Neural cell (in vitro differentiated cells): ENCODE data around the gene LDLRAD4. TPM values are rescaled to one million over a fixed set of nuclear protein-coding genes. Genes with fewer than 3 reads are reported as not detected.

Experiments used
- H2AFZ ChIP-seq: fragments of 200-600, 300-800 bp; sonication (generic), shearing (Covaris generic); 2 replicates; pipeline ENCODE4 v1.6.0; 2014; ENCODE audit warnings: low read depth, mild to moderate bottlenecking, antibody characterized with exemption, low read length, moderate library complexity
- H3F3A ChIP-seq: fragments of 200-600 bp; shearing (Covaris generic); 2 replicates; pipeline ENCODE4 v1.6.1; 2016; ENCODE audit warnings: mild to moderate bottlenecking, moderate library complexity, mixed read lengths, antibody characterized with exemption, low read length; ENCODE audit not compliant: insufficient read depth, poor library complexity, severe bottlenecking
- H3K27ac ChIP-seq: fragments of 200-600, 300-800 bp; sonication (generic), shearing (Covaris generic); 2 replicates; pipeline ENCODE4 v1.5.1; 2014; ENCODE audit warnings: mild to moderate bottlenecking, low read length, moderate library complexity
- H3K27me3 ChIP-seq: fragments of 300-800, 200-600 bp; sonication (generic), shearing (Covaris generic); 2 replicates; pipeline ENCODE4 v1.6.0; 2014; ENCODE audit warnings: mild to moderate bottlenecking, low read depth, low read length, moderate library complexity; ENCODE audit not compliant: insufficient read depth
- H3K36me3 ChIP-seq: fragments of 300-800, 200-600 bp; sonication (generic), shearing (Covaris generic); 2 replicates; pipeline ENCODE4 v1.5.1; 2014; ENCODE audit warnings: mild to moderate bottlenecking, antibody characterized with exemption, low read length, moderate library complexity; ENCODE audit not compliant: insufficient read depth
- H3K4me2 ChIP-seq: fragments of 300-800, 200-600 bp; sonication (generic), shearing (Covaris generic); 2 replicates; pipeline ENCODE4 v1.6.0; 2014; ENCODE audit warnings: mild to moderate bottlenecking, low read length
- H3K4me3 ChIP-seq: fragments of 300-800, 200-600 bp; sonication (generic), shearing (Covaris generic); 2 replicates; pipeline ENCODE4 v1.5.1; 2014; ENCODE audit warnings: mild to moderate bottlenecking, low read length, moderate library complexity
- H3K79me2 ChIP-seq: fragments of 200-600 bp; shearing (Covaris generic); replicated peaks from 2 replicates; pipeline ENCODE4 v1.6.0; 2014; ENCODE audit warnings: mild to moderate bottlenecking, low read length, moderate library complexity; ENCODE audit not compliant: insufficient read depth
- H3K9ac ChIP-seq: fragments of 300-800, 200-600 bp; sonication (generic), shearing (Covaris generic); 2 replicates; pipeline ENCODE4 v1.6.1; 2016; ENCODE audit warnings: mild to moderate bottlenecking, low read length, mixed read lengths
- H3K9me2 ChIP-seq: fragments of 200-600 bp; shearing (Covaris generic); 2 replicates; pipeline ENCODE4 v1.6.1; 2016; ENCODE audit warnings: mild to moderate bottlenecking, low read length, mixed read lengths; ENCODE audit not compliant: insufficient read depth
- H3K9me3 ChIP-seq: fragments of 200-600, 300-800 bp; sonication (generic), shearing (Covaris generic); 2 replicates; pipeline ENCODE4 v1.6.1; 2016; ENCODE audit warnings: mild to moderate bottlenecking, mixed run types, low read length, moderate library complexity, mixed read lengths
- H4K20me1 ChIP-seq: fragments of 200-600 bp; shearing (Covaris generic); 2 replicates; pipeline ENCODE4 v1.6.1; 2016; ENCODE audit warnings: mild to moderate bottlenecking, mixed run types; ENCODE audit not compliant: insufficient read depth
- EP300 ChIP-seq: fragments of 450-650 bp; conservative IDR thresholded peaks from 2 replicates; pipeline ENCODE4 v1.6.1; 2014; ENCODE audit warnings: antibody characterized with exemption, mild to moderate bottlenecking, moderate library complexity; ENCODE audit not compliant: poor library complexity, severe bottlenecking
- EZH2 ChIP-seq: fragments of 200-600, 300-800 bp; shearing (Covaris generic), sonication (generic); IDR thresholded peaks from 2 replicates; pipeline ENCODE4 v1.6.1; 2014; ENCODE audit warnings: antibody characterized with exemption, low read length, borderline replicate concordance, mild to moderate bottlenecking; ENCODE audit not compliant: insufficient read depth, poor library complexity, severe bottlenecking
- MXI1 ChIP-seq: fragments of 450-650 bp; conservative IDR thresholded peaks from 2 replicates; pipeline ENCODE4 v1.6.1; 2014; ENCODE audit warnings: antibody characterized with exemption, mild to moderate bottlenecking; ENCODE audit not compliant: poor library complexity, severe bottlenecking
- POLR2AphosphoS5 ChIP-seq: IDR thresholded peaks from 2 replicates; pipeline ENCODE4 v1.6.1; 2012
- RAD21 ChIP-seq: fragments of 450-650 bp; conservative IDR thresholded peaks from 2 replicates; pipeline ENCODE4 v1.6.1; 2014; ENCODE audit warnings: antibody characterized with exemption, mild to moderate bottlenecking, moderate library complexity
- SMC3 ChIP-seq: fragments of 450-650 bp; conservative IDR thresholded peaks from 2 replicates; pipeline ENCODE4 v1.6.1; 2014; ENCODE audit warnings: antibody characterized with exemption, mild to moderate bottlenecking, moderate library complexity; ENCODE audit not compliant: poor library complexity
- TAF1 ChIP-seq: IDR thresholded peaks from 2 replicates; pipeline ENCODE4 v1.6.1; 2012; ENCODE audit warnings: low read depth
- polyA plus RNA-seq: library from polyadenylated mRNA; depleted of rRNA; stranded (reverse); fragments of >200 nt; gene quantifications from 2 replicates; pipeline ENCODE4 v1.2.3, GENCODE V29; 2014
- TF ChIP-seq, protein P1 (sequence below): fragments of 450-650 bp; IDR thresholded peaks from 2 replicates; pipeline ENCODE4 v1.5.1; 2014; ENCODE audit warnings: antibody characterized with exemption, mild to moderate bottlenecking, moderate library complexity; ENCODE audit not compliant: poor library complexity, severe bottlenecking
- TF ChIP-seq, protein P2 (sequence below): IDR thresholded peaks from 2 replicates; pipeline ENCODE4 v1.6.1; 2012; ENCODE audit warnings: borderline replicate concordance

Gene LDLRAD4
- polyA plus RNA-seq, 1 donor from 2014 or later = 3.7 TPM

DNA sequence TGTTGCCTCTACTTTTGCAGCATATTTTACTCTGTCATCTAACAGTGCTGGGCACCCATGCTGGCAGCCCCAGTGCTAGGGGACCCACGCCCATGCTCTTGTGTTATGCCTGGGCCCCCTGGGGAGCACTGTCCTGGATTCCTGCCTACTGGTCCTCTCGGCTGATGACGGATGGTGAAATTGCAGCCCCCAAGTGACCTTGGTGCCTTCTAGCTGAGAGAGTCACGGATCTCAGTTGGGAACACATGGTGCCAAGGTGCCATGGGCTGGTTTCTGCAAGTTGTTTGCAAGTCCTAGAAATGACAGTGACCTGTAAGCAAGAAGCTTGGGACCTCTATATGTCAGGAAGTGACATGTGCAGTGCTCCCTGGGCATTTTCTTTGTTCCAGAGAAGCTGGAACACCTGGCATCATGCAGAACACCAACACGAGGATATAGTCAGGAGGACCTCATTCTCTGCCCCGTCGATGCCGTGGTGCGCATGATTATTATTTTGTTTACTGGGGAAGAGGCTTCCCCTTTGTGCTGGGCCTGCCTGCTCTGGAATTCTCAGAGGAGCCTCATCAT lies 187.6 kb downstream of the LDLRAD4 start:
- no peak overlapping the region for H3K9ac ChIP-seq
- TF ChIP-seq SMC3 = no peak
- TF ChIP-seq, protein P1, sequence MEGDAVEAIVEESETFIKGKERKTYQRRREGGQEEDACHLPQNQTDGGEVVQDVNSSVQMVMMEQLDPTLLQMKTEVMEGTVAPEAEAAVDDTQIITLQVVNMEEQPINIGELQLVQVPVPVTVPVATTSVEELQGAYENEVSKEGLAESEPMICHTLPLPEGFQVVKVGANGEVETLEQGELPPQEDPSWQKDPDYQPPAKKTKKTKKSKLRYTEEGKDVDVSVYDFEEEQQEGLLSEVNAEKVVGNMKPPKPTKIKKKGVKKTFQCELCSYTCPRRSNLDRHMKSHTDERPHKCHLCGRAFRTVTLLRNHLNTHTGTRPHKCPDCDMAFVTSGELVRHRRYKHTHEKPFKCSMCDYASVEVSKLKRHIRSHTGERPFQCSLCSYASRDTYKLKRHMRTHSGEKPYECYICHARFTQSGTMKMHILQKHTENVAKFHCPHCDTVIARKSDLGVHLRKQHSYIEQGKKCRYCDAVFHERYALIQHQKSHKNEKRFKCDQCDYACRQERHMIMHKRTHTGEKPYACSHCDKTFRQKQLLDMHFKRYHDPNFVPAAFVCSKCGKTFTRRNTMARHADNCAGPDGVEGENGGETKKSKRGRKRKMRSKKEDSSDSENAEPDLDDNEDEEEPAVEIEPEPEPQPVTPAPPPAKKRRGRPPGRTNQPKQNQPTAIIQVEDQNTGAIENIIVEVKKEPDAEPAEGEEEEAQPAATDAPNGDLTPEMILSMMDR = no peak
- no peaks in the 10 kb centered on the region for H3F3A ChIP-seq
- H4K20me1 ChIP-seq = no peaks in the 10 kb centered on the region
- H3K36me3 ChIP-seq = no peaks in the 10 kb centered on the region
- H3K79me2 ChIP-seq = no peaks in the 10 kb centered on the region
- H3K4me2 ChIP-seq = no peak overlapping the region
- no peaks in the 10 kb centered on the region for H3K27me3 ChIP-seq
- H3K9me2 ChIP-seq = no peaks in the 10 kb centered on the region
- no peak overlapping the region for H2AFZ ChIP-seq
- no peaks in the 10 kb centered on the region for H3K9me3 ChIP-seq
- no peak overlapping the region for H3K27ac ChIP-seq
- no peak overlapping the region for H3K4me3 ChIP-seq

DNA sequence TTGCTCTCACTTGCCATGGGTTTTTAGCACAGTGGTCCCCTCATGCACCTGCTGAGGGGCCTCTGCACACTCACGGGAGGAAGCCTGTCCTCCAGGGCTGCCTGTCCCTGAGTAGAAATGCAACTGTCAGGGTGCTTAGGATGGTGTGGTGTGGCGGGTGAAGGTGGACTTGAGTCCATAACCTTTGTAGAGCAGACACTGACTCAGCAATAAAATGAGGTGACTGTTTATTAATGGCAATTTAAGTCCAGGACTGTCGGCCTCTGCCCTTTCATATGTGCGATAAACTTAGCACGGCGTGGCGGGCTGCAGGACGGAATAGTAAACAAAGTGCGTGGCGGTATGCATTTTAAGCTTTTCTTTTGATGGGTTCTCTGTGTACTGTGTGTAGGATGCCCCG lies 188.2 kb downstream of the LDLRAD4 start:
- no peak overlapping the region for H3K9ac ChIP-seq
- no peaks in the 10 kb centered on the region for H3K79me2 ChIP-seq
- H2AFZ ChIP-seq = no peak overlapping the region
- H4K20me1 ChIP-seq = no peaks in the 10 kb centered on the region
- H3K4me2 ChIP-seq = no peak overlapping the region
- no peaks in the 10 kb centered on the region for H3K36me3 ChIP-seq
- H3K27ac ChIP-seq = no peak overlapping the region
- H3K9me2 ChIP-seq = no peaks in the 10 kb centered on the region
- H3K9me3 ChIP-seq = no peaks in the 10 kb centered on the region
- H3K4me3 ChIP-seq = no peak overlapping the region
- no peaks in the 10 kb centered on the region for H3K27me3 ChIP-seq
- H3F3A ChIP-seq = no peaks in the 10 kb centered on the region
- no peak for TF ChIP-seq RAD21
- TF ChIP-seq POLR2AphosphoS5 = no peak
- no peak for TF ChIP-seq MXI1
- TF ChIP-seq SMC3 = no peak
- TF ChIP-seq, protein P2, sequence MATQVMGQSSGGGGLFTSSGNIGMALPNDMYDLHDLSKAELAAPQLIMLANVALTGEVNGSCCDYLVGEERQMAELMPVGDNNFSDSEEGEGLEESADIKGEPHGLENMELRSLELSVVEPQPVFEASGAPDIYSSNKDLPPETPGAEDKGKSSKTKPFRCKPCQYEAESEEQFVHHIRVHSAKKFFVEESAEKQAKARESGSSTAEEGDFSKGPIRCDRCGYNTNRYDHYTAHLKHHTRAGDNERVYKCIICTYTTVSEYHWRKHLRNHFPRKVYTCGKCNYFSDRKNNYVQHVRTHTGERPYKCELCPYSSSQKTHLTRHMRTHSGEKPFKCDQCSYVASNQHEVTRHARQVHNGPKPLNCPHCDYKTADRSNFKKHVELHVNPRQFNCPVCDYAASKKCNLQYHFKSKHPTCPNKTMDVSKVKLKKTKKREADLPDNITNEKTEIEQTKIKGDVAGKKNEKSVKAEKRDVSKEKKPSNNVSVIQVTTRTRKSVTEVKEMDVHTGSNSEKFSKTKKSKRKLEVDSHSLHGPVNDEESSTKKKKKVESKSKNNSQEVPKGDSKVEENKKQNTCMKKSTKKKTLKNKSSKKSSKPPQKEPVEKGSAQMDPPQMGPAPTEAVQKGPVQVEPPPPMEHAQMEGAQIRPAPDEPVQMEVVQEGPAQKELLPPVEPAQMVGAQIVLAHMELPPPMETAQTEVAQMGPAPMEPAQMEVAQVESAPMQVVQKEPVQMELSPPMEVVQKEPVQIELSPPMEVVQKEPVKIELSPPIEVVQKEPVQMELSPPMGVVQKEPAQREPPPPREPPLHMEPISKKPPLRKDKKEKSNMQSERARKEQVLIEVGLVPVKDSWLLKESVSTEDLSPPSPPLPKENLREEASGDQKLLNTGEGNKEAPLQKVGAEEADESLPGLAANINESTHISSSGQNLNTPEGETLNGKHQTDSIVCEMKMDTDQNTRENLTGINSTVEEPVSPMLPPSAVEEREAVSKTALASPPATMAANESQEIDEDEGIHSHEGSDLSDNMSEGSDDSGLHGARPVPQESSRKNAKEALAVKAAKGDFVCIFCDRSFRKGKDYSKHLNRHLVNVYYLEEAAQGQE = no peak
- TF ChIP-seq EP300 = no peak
- no peak for TF ChIP-seq TAF1
- TF ChIP-seq EZH2 = no peak
- TF ChIP-seq, protein P1 = no peak
